HEK293 (cell line): ENCODE results near the gene KLF16.

Experiments
- CTCF ChIP-seq: fragments of 450-650 bp; formaldehyde crosslinking; IDR thresholded peaks from 2 replicates; pipeline ENCODE4 v1.5.1; 2016; ENCODE audit warnings: missing biosample characterization, missing genetic modification characterization
- EGR2 ChIP-seq: fragments of 450-650 bp; formaldehyde crosslinking; IDR thresholded peaks from 2 replicates; pipeline ENCODE4 v1.5.1; 2016; ENCODE audit warnings: low read depth, missing biosample characterization, missing genetic modification characterization
- KLF10 ChIP-seq: fragments of 450-650 bp; IDR thresholded peaks from 2 replicates; pipeline ENCODE4 v1.5.1; 2018; ENCODE audit warnings: missing biosample characterization, mild to moderate bottlenecking, missing genetic modification characterization
- KLF7 ChIP-seq: fragments of 450-650 bp; formaldehyde crosslinking; IDR thresholded peaks from 2 replicates; pipeline ENCODE4 v1.5.1; 2016; ENCODE audit warnings: missing biosample characterization, missing genetic modification characterization, borderline replicate concordance
- ZBTB1 ChIP-seq: fragments of 450-650 bp; formaldehyde crosslinking; IDR thresholded peaks from 2 replicates; pipeline ENCODE4 v1.5.1; 2016; ENCODE audit warnings: missing biosample characterization, missing genetic modification characterization
- ZBTB7A ChIP-seq: fragments of 450-650 bp; formaldehyde crosslinking; IDR thresholded peaks from 2 replicates; pipeline ENCODE4 v1.5.1; 2016; ENCODE audit warnings: low read depth, missing biosample characterization, missing genetic modification characterization
- ZIC2 ChIP-seq: fragments of 450-650 bp; formaldehyde crosslinking; IDR thresholded peaks from 2 replicates; pipeline ENCODE4 v1.5.1; 2016; ENCODE audit warnings: missing biosample characterization, missing genetic modification characterization
- ZNF121 ChIP-seq: fragments of 450-650 bp; formaldehyde crosslinking; IDR thresholded peaks from 2 replicates; pipeline ENCODE4 v1.5.1; 2016; ENCODE audit warnings: missing biosample characterization, missing genetic modification characterization
- ZNF2 ChIP-seq: fragments of 450-650 bp; formaldehyde crosslinking; IDR thresholded peaks from 2 replicates; pipeline ENCODE4 v1.5.1; 2016; ENCODE audit warnings: missing biosample characterization, missing genetic modification characterization
- ZNF266 ChIP-seq: fragments of 450-650 bp; formaldehyde crosslinking; IDR thresholded peaks from 2 replicates; pipeline ENCODE4 v1.5.1; 2016; ENCODE audit warnings: missing biosample characterization, missing genetic modification characterization, low read depth
- ZNF548 ChIP-seq: fragments of 450-650 bp; formaldehyde crosslinking; IDR thresholded peaks from 2 replicates; pipeline ENCODE4 v1.5.1; 2016; ENCODE audit warnings: missing biosample characterization, missing genetic modification characterization
- ZNF664 ChIP-seq: fragments of 450-650 bp; formaldehyde crosslinking; IDR thresholded peaks from 2 replicates; pipeline ENCODE4 v1.5.1; 2016; ENCODE audit warnings: missing biosample characterization, missing genetic modification characterization
- ZNF791 ChIP-seq: fragments of 450-650 bp; formaldehyde crosslinking; IDR thresholded peaks from 2 replicates; pipeline ENCODE4 v1.5.1; 2016; ENCODE audit warnings: missing biosample characterization, missing genetic modification characterization
- TF ChIP-seq, protein P1 (sequence below): fragments of 450-650 bp; formaldehyde crosslinking; IDR thresholded peaks from 2 replicates; pipeline ENCODE4 v1.5.1; 2016; ENCODE audit warnings: missing biosample characterization, missing genetic modification characterization

DNA sequence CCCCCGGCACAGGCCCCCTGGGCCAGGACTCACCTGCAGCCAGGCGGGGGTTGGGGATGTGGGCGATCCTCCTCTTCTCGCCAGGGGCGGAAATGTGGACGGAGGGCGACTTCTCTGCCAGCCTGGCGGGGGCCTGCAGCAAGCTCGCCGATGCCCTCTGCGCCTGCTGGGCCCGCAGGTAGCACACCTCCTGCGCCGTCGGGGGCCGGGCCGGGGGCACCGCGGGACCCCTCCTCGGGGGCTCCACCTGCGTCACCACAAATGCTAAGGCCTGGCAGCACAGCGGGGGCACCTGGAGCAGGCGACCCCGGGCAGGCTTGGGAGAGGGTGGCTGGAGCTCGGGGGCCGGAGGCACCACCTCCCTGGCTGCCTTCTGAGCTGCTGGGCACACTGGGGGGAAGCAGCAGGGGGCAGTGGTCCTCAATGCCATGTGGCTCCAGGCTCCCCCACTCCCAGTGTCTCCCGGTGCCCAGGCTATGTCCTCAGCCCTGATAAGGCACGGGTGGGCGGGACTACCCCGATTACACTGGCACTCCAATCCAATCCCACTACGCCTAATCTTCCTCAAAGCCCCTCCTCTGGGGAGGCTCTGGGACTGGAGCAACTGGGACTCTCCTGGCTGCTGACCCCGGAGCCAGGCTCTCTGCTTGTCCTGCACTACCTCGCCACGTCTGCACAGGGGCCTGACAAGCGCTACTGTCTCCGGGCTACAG is 39.7 kb downstream of the KLF16 start:
- TF ChIP-seq, protein P1, sequence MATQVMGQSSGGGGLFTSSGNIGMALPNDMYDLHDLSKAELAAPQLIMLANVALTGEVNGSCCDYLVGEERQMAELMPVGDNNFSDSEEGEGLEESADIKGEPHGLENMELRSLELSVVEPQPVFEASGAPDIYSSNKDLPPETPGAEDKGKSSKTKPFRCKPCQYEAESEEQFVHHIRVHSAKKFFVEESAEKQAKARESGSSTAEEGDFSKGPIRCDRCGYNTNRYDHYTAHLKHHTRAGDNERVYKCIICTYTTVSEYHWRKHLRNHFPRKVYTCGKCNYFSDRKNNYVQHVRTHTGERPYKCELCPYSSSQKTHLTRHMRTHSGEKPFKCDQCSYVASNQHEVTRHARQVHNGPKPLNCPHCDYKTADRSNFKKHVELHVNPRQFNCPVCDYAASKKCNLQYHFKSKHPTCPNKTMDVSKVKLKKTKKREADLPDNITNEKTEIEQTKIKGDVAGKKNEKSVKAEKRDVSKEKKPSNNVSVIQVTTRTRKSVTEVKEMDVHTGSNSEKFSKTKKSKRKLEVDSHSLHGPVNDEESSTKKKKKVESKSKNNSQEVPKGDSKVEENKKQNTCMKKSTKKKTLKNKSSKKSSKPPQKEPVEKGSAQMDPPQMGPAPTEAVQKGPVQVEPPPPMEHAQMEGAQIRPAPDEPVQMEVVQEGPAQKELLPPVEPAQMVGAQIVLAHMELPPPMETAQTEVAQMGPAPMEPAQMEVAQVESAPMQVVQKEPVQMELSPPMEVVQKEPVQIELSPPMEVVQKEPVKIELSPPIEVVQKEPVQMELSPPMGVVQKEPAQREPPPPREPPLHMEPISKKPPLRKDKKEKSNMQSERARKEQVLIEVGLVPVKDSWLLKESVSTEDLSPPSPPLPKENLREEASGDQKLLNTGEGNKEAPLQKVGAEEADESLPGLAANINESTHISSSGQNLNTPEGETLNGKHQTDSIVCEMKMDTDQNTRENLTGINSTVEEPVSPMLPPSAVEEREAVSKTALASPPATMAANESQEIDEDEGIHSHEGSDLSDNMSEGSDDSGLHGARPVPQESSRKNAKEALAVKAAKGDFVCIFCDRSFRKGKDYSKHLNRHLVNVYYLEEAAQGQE (tag by site-specific recombination) = no peak
- TF ChIP-seq ZNF121 (tag by site-specific recombination) (no peak), ZBTB1 (no peak), ZIC2 (tag by site-specific recombination) (no peak), CTCF (tag by site-specific recombination) (no peak), ZNF2 (no peak), ZNF266 (tag by site-specific recombination) (no peak), EGR2 (tag by site-specific recombination) (no peak), KLF7 (tag by site-specific recombination) (no peak), KLF10 (no peak), ZNF548 (tag by site-specific recombination) (no peak), ZBTB7A (no peak), ZNF791 (tag by site-specific recombination) (no peak), ZNF664 (tag by site-specific recombination) (no peak)
